Activated CD8-positive, alpha-beta memory T cell treated with anti-CD3 and anti-CD28 coated beads for 4 hours (primary cell): ENCODE results near the gene MRPL38.
"Not testable (repeated sequence)": the region's sequence is repeated elsewhere in the genome, so short reads cannot be mapped to it uniquely, and the experiment has no call there.

ENCODE experiments used
- DNase-seq, 2 donors: peaks; one replicate each; pipeline ENCODE4 v3.0.0-alpha.2; 2020; ENCODE audit warnings: low read depth in 2 of 2

MRPL38 gene

GRCh38 chr17:75854101-75854748 is 50.5 kb downstream of the MRPL38 start:
- DNase-seq, result no peak

DNA sequence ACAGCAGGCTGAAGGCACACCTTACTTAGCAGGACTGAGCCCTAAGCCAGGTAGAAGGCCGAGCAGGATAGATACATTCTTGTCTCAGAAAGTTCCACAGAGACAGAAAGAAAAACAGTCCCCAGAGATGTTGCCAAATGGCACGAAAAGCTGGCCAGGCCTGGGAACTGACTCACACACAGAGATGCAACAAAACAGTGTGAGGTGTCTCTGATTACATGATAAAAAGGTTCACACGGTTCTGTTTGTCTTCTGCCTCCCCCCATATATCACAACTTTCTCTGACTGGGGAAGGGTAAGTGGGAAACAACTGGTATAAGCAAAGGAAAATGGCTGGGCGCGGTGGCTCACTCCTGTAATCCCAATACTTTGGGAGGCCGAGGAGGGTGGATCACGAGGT is 51.3 kb downstream of the MRPL38 start:
- no peak for DNase-seq

- not testable (repeated sequence) for DNase-seq
Observed at GRCh38 chr17:75851693-75851991, 53.0 kb downstream of the MRPL38 start.

- no peak for DNase-seq
Observed at GRCh38 chr17:75850928-75851692, 53.6 kb downstream of the MRPL38 start.

GRCh38 chr17:75849724-75850123 is 55.0 kb downstream of the MRPL38 start:
- DNase-seq, result no peak

- DNase-seq, result no peak
Observed at GRCh38 chr17:75849279-75849646, 55.4 kb downstream of the MRPL38 start.
